Chondrocyte (in vitro differentiated cells): Measurements from ENCODE around the gene LVRN. TPM values are rescaled to one million over a fixed set of nuclear protein-coding genes. Genes with fewer than 3 reads are reported as not detected.

ENCODE experiments used
- DNase-seq: peaks from one replicate; pipeline ENCODE4 v3.0.0; 2021; ENCODE audit warnings: mixed read lengths, low spot score
- H3K27ac Mint-ChIP-seq: one replicate; pipeline ENCODE4 v1.8.0; 2021; ENCODE audit warnings: mild to moderate bottlenecking, moderate library complexity, mixed read lengths; ENCODE audit not compliant: unreplicated experiment
- H3K27me3 Mint-ChIP-seq: 2 replicates; pipeline ENCODE4 v1.8.0; 2021; ENCODE audit warnings: low read depth, mixed read lengths
- H3K36me3 Mint-ChIP-seq: 2 replicates; pipeline ENCODE4 v1.8.0; 2021; ENCODE audit warnings: low read depth, mixed read lengths
- H3K4me1 Mint-ChIP-seq: 2 replicates; pipeline ENCODE4 v1.8.0; 2021; ENCODE audit warnings: low read depth, mild to moderate bottlenecking, mixed read lengths
- H3K4me3 Mint-ChIP-seq: one replicate; pipeline ENCODE4 v1.8.0; 2021; ENCODE audit warnings: mild to moderate bottlenecking, moderate library complexity, mixed read lengths; ENCODE audit not compliant: unreplicated experiment
- H3K9me3 Mint-ChIP-seq: 2 replicates; pipeline ENCODE4 v1.8.0; 2021; ENCODE audit warnings: low read depth, mixed read lengths
- CTCF ChIP-seq: fragments of 200-600 bp; sonication (generic); IDR thresholded peaks from 2 replicates; pipeline ENCODE4 v1.5.0; 2021; ENCODE audit warnings: antibody characterized with exemption, mild to moderate bottlenecking, moderate library complexity
- total RNA-seq: library from RNA; stranded (reverse); gene quantifications from 3 replicates; pipeline ENCODE4 v1.2.1, GENCODE V29; 2021

LVRN gene
- total RNA-seq, 1 donor from 2014 or later, result 0.62 TPM

- no peak for DNase-seq
- Mint-ChIP-seq H3K27me3 (no peaks in the 10 kb centered on the region), H3K27ac (no peak overlapping the region), H3K4me3 (no peak overlapping the region), H3K4me1 (no peaks in the 10 kb centered on the region), H3K9me3 (no peaks in the 10 kb centered on the region), H3K36me3 (no peaks in the 10 kb centered on the region)
- TF ChIP-seq CTCF, result no peak
Observed at GRCh38 chr5:115932991-115933390, 29.3 kb upstream of the LVRN start.

- Mint-ChIP-seq H3K4me3 (no peak overlapping the region), H3K9me3 (no peaks in the 10 kb centered on the region), H3K4me1 (peaks cover 8% of the 10 kb centered on the region), H3K27me3 (no peaks in the 10 kb centered on the region), H3K36me3 (no peaks in the 10 kb centered on the region), H3K27ac (no peak overlapping the region)
- TF ChIP-seq CTCF, result no peak
- DNase-seq, result no peak
Observed at GRCh38 chr5:115934388-115934974, 27.8 kb upstream of the LVRN start.

GRCh38 chr5:115936031-115936430, 26.2 kb upstream of the LVRN start:
- no peak overlapping the region for H3K4me3 Mint-ChIP-seq
- no peaks in the 10 kb centered on the region for H3K36me3 Mint-ChIP-seq
- no peak overlapping the region for H3K27ac Mint-ChIP-seq
- no peaks in the 10 kb centered on the region for H3K9me3 Mint-ChIP-seq
- no peak for DNase-seq
- peaks cover 11% of the 10 kb centered on the region for H3K4me1 Mint-ChIP-seq
- TF ChIP-seq CTCF, result no peak
- no peaks in the 10 kb centered on the region for H3K27me3 Mint-ChIP-seq

GRCh38 chr5:115939059-115939458, 23.2 kb upstream of the LVRN start:
- Mint-ChIP-seq H3K36me3 (no peaks in the 10 kb centered on the region), H3K4me1 (peaks cover 15% of the 10 kb centered on the region), H3K27me3 (no peaks in the 10 kb centered on the region), H3K4me3 (no peak overlapping the region), H3K9me3 (peaks cover 10% of the 10 kb centered on the region), H3K27ac (no peak overlapping the region)
- TF ChIP-seq CTCF, result no peak
- no peak for DNase-seq

- no peak for DNase-seq
- H3K4me3 Mint-ChIP-seq, result no peak overlapping the region
- peaks cover 10% of the 10 kb centered on the region for H3K9me3 Mint-ChIP-seq
- no peaks in the 10 kb centered on the region for H3K36me3 Mint-ChIP-seq
- H3K4me1 Mint-ChIP-seq, result peaks cover 15% of the 10 kb centered on the region
- H3K27me3 Mint-ChIP-seq, result no peaks in the 10 kb centered on the region
- no peak overlapping the region for H3K27ac Mint-ChIP-seq
- TF ChIP-seq CTCF, result no peak
Observed at GRCh38 chr5:115940080-115940810, 22.0 kb upstream of the LVRN start.
